EH (cell line): ENCODE results near the gene BCAS3.

Experiments
- DNase-seq: peaks from one replicate; pipeline ENCODE4 v3.0.0-alpha.2; 2015; ENCODE audit warnings: low read depth

The BCAS3 gene

DNA sequence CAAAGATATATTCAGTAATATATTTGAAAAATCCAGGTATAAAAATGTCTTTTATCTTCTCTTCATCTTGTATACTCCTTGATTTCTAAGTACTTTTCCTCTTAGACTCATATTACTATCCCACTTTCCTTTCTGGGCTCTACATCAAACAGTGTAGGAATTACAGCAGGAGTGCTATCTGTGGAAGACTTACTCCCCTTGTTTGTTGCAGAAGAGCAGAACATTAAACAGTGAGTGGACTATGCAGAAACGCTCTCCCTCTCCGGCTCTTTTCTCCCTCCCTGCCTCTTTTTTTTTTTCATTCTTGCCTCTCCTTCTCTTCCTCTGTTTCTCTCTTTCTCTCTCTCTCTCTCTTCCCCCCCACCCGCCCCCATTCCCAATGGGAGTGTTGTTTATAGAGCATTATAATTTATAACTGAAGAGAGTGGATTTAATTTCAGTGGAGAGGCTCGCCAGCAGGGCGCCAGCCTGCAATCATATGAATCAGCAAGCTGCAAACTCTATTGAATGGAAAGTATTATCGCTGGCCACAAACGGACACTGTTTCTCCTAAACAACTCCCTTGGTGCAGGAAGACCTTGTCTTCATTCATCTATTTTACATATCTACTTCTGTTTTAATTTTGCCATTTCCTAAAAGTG, 479.7 kb downstream of the BCAS3 start:
- DNase-seq = peak; percentile 54

- DNase-seq = no peak
Observed at GRCh38 chr17:61158376-61158775, 480.7 kb downstream of the BCAS3 start.

DNA sequence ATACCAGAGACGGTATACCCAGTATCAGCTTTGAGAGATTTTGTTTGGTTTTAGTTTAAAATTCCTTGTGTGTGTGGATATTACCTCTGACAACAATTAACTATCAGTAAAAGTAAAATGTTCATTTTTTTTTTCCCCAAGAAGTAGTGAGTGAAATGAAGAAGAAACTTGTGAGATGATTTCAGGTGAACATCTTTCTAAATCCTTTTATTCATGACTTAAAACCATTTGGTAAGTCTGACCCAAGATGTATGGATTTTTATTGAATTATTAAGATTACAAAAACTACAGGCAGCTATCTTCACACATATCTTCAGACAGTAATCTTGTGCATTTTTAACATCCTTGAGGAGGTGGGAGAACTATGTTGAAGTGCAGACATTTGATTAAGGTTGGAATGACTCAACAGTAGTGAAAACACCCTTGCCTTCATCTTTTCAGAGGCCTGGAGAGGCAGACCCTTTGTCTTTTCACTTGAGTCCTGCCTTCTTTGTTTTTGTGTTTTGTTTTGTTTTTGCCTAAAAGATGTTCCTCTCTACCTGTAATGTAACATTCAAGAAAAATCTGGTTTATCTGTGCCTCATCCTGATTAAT, 481.7 kb downstream of the BCAS3 start:
- DNase-seq = peak; percentile 20

DNA sequence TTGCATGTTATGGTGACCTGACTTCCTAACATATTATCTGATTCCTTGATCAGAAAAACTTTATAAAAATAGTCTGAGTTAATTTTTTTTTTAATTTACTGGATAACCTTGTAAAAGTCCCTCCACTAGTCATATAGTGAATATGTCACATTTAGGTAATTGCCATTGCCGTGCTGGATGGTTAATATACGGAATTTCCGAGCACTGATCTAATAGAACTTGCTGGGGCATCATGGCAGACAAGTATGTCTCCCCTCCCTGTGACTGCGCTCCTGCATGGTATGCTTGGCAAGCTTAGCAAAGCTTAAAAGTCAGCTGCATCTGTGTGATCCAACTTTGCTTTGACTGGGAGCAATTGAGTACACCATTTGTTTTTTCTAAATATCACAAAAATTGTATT, 482.6 kb downstream of the BCAS3 start:
- no peak for DNase-seq

DNA sequence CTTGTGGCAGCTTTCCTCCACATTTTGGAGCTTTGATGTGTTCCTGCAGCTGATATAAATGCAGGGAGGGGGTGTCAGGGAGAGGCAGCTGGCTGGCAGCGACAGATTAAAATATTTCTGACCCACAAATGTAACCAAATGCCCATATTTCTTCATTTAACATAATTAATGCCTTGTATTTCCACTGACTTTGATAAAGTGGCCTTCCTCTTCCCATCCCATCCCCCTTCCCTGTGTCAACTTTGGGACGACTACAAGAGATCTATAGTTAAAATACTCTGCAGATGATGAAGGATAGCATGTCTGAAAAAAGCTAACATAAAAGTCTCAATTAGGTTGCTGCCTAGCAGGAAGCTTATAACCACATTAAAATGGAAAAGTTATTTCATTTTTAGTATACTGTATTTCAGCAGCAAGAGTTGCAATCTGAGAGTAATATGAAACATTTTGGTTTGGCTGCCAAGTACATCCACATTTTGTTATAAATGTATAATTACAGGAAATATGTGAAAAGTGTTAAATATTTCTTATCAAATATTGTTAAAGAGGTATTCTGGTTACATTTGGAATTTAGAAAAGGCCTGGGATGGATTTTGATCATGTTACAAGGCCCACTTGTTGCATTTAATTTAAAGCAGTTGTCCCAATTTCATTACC, 483.3 kb downstream of the BCAS3 start:
- DNase-seq = no peak

GRCh38 chr17:61161615-61162134, 484.0 kb downstream of the BCAS3 start:
- DNase-seq = no peak

DNA sequence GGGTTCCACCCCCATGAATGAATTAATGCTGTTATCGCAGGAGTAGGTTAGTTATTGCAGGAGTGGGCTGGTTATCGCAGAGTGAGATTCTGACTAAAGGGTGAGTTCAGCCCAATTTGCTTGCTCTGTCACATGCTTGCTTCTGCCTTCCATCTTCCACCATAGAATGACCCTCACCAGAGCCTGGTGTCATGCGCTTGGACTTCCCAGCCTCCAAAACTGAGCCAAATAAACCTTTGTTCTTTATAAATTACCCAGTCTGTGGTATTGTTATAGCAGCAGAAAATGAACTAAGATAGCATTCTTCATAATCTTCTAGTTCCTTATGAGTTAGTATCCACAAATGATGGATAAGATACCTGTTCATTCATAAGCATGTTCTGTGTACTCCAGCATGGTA, 486.9 kb downstream of the BCAS3 start:
- no peak for DNase-seq

- DNase-seq = no peak
Observed at GRCh38 chr17:61167075-61167474, 489.4 kb downstream of the BCAS3 start.

DNA sequence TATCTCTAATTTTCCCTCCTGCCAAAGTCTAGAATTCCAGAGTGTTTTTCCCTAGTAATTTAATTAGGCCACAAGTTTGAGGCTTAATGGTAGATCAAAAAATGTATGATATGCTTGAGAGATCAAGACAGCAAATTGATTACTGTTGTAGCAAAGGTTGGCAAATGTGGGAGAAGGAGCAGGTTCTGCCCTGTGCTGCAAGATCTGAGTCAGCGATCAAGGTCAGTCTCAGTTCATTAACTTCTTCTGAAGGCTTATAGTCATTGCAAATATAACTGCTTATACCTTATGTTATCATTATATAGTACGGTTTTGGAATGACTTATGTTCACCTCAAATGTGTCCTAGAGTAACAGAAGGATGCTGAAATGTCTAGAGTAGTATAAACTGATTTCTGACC, 490.9 kb downstream of the BCAS3 start:
- no peak for DNase-seq

GRCh38 chr17:61174310-61174709, 496.7 kb downstream of the BCAS3 start:
- DNase-seq = no peak

GRCh38 chr17:61175298-61176142, 497.9 kb downstream of the BCAS3 start:
- no peak for DNase-seq

GRCh38 chr17:61177351-61177750, 499.7 kb downstream of the BCAS3 start:
- DNase-seq = no peak

DNA sequence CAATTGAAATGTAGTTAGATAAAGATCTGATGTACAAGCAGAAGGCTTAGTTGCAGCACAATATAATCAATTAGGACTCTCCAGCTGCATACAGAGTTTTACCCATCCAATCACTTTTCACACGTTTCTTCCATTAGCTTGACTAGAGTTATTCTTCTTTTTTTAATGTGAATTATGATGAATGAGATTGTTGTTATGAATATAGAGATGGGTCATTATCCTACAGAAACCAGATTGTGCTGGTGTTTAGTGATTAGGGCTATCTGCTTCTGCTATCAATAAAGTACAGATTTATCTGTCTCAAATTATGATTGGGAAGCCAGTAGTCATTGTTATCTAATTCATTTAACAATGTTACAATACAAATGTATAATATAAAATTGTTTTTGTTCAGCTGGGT, 500.6 kb downstream of the BCAS3 start:
- DNase-seq = no peak

- no peak for DNase-seq
Observed at GRCh38 chr17:61179380-61179806, 501.7 kb downstream of the BCAS3 start.

- DNase-seq = no peak
Observed at GRCh38 chr17:61183793-61184192, 506.1 kb downstream of the BCAS3 start.

GRCh38 chr17:61185385-61185784, 507.7 kb downstream of the BCAS3 start:
- no peak for DNase-seq

DNA sequence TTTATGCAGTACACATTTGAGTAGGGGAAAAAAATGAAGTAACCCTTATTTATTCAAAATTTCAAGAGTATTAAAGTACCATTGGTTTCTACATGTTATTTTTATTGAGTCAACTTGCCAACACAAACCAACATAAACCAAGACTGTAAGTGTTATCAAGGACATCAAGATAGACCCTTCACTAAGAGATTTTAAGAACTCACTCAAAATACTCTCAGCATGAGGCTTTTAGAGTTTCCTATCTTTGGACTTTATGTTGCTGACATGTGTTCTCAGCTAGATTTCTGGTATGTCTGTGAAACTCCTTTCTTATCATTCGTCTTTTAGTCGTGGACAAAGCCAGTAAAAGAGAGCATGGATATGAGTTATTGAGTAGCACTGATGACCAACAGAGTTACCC, 509.4 kb downstream of the BCAS3 start:
- no peak for DNase-seq

DNA sequence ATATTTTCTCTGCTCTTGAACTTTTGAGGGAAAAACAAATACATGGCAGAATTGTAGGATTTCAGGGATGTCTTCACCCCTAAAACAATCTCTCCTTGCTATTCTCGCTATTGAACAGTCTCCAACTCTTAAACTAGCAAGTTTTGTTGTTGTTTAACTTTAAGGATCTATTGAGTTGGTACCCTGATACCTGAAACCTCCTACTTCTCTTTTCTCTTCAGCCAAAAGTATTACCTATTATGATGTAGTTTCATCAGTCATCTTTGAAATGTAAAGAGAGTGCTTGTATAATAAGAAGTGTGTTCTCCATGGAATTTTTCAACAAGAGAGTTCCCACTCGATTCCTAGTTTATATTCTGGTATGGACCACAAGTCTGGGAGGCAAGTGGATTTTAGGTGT, 510.4 kb downstream of the BCAS3 start:
- no peak for DNase-seq

DNA sequence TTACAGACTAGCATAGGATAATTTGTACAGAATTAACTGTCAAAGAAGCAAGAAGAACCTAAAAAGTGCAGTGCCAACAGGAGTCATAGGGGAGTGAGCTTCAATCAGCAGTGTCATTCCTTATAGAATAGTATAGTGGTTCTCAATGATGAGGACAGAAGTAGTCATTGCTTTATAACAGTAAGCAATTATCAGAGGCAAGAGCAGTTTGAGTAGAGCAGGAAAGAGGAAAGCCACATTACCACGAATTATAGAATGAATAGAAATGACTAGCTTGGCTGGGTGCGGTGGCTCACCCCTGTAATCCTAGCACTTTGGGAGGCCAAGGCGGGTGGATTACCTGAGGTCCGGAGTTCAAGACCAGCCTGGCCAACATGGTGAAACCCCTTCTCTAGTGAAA, 512.3 kb downstream of the BCAS3 start:
- no peak for DNase-seq

GRCh38 chr17:61196302-61196704, 518.7 kb downstream of the BCAS3 start:
- peak; percentile 31 for DNase-seq

DNA sequence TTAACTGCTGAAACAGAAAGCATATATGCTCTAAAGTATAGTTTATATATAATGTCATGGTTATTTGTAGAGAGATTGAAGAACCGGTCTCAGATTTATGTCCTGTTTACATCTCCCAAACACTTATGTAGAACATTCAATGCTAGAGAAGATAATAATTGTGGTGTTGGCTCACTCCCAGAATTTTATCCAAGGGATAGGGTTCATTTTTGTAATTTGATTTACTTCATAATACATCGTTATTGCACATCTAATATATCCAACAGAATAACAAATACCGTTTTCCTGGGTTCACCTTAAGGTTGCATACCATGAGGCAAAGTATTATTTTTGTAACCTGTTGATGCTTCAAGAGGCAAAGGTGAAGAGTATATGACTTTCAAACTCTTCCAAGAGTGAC, 519.1 kb downstream of the BCAS3 start:
- no peak for DNase-seq
